NCI-H2227 (cell line): ENCODE results near the gene CLRN3.
A peak's percentile ranks its signal among the peaks of the same experiment; 100 is the strongest.

Source experiments
- DNase-seq: peaks from one replicate; lab custom pipeline; 2025; ENCODE audit not compliant: unreplicated experiment; lab: John Stamatoyannopoulos, UW

The CLRN3 gene

GRCh38 chr10:127875449-127875765 lies 17.3 kb downstream of the CLRN3 start:
- DNase-seq = no peak

- no peak for DNase-seq
These were observed 17.9 kb downstream of the CLRN3 start for GRCh38 chr10:127874671-127875448.

GRCh38 chr10:127873901-127874470 lies 18.8 kb downstream of the CLRN3 start:
- DNase-seq = no peak

GRCh38 chr10:127872871-127873600 lies 19.7 kb downstream of the CLRN3 start:
- no peak for DNase-seq

- DNase-seq = no peak
These were observed 20.6 kb downstream of the CLRN3 start for GRCh38 chr10:127872011-127872761.

GRCh38 chr10:127871631-127872010 lies 21.1 kb downstream of the CLRN3 start:
- no peak for DNase-seq

GRCh38 chr10:127869329-127869728 lies 23.4 kb downstream of the CLRN3 start:
- DNase-seq = no peak

- no peak for DNase-seq
These were observed 24.9 kb downstream of the CLRN3 start for GRCh38 chr10:127867805-127868204.

GRCh38 chr10:127866276-127867013 lies 26.3 kb downstream of the CLRN3 start:
- no peak for DNase-seq

- no peak for DNase-seq
These were observed 29.4 kb downstream of the CLRN3 start for GRCh38 chr10:127863231-127863825.

- no peak for DNase-seq
These were observed 32.1 kb downstream of the CLRN3 start for GRCh38 chr10:127860592-127860991.

GRCh38 chr10:127855976-127856375 lies 36.8 kb downstream of the CLRN3 start:
- DNase-seq = no peak

GRCh38 chr10:127855591-127855881 lies 37.2 kb downstream of the CLRN3 start:
- DNase-seq = no peak

GRCh38 chr10:127854769-127855590 lies 37.8 kb downstream of the CLRN3 start:
- DNase-seq = no peak

GRCh38 chr10:127853868-127854768 lies 38.6 kb downstream of the CLRN3 start:
- DNase-seq = peak; percentile 55

GRCh38 chr10:127852456-127852855 lies 40.3 kb downstream of the CLRN3 start:
- no peak for DNase-seq

GRCh38 chr10:127851661-127852194 lies 41.0 kb downstream of the CLRN3 start:
- no peak for DNase-seq

- DNase-seq = no peak
These were observed 41.8 kb downstream of the CLRN3 start for GRCh38 chr10:127850944-127851343.

GRCh38 chr10:127849921-127850320 lies 42.8 kb downstream of the CLRN3 start:
- no peak for DNase-seq
